HPDE6-E6E7 (cell line): ENCODE measurements around the gene PRSS16.
"Not testable (repeated sequence)": the region's sequence is repeated elsewhere in the genome, so short reads cannot be mapped to it uniquely, and the experiment has no call there.

ENCODE experiments used
- DNase-seq: peaks from one replicate; pipeline ENCODE4 v3.0.0; 2011; ENCODE audit warnings: missing footprints; ENCODE audit errors: extremely low spot score

The PRSS16 gene, protein sequence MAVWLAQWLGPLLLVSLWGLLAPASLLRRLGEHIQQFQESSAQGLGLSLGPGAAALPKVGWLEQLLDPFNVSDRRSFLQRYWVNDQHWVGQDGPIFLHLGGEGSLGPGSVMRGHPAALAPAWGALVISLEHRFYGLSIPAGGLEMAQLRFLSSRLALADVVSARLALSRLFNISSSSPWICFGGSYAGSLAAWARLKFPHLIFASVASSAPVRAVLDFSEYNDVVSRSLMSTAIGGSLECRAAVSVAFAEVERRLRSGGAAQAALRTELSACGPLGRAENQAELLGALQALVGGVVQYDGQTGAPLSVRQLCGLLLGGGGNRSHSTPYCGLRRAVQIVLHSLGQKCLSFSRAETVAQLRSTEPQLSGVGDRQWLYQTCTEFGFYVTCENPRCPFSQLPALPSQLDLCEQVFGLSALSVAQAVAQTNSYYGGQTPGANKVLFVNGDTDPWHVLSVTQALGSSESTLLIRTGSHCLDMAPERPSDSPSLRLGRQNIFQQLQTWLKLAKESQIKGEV

DNA sequence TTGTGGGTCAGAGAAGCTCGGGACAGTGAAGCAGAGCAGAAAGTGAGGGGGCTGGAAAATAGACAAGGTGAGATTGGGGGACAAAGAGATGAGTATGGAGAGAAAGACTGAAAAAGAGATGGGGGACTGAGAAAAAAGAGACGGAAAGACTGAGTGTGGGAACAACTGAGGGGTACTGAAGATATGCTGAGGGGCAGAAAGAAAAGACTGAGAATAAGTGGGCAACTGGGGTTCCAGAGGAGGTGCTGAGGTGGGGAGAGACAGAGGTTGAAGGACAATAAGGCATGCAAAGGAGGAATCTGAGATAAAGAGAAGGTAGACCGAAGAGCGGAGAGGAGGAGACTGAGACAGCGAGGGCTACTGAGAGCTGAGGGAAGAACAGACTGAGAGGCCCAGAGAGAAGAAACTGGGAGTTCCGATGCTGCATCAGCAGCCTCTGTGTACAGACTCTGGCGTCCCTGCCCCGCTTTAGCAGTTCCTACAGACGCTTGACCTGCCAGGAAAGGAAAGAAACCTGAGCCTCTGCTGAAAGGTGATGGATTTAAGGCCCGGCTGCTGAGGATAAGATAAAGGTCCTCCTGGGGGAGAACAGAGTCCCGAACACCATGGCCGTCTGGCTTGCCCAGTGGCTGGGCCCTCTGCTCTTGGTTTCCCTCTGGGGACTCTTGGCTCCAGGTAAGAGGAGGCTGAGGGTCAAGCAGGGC is at the start of gene PRSS16:
TSS of gene PRSS16 (plus strand) at position 569 of the 704 bp plus-strand sequence. CDS start at position 606, 37 bp downstream.
- no peak for DNase-seq

DNA sequence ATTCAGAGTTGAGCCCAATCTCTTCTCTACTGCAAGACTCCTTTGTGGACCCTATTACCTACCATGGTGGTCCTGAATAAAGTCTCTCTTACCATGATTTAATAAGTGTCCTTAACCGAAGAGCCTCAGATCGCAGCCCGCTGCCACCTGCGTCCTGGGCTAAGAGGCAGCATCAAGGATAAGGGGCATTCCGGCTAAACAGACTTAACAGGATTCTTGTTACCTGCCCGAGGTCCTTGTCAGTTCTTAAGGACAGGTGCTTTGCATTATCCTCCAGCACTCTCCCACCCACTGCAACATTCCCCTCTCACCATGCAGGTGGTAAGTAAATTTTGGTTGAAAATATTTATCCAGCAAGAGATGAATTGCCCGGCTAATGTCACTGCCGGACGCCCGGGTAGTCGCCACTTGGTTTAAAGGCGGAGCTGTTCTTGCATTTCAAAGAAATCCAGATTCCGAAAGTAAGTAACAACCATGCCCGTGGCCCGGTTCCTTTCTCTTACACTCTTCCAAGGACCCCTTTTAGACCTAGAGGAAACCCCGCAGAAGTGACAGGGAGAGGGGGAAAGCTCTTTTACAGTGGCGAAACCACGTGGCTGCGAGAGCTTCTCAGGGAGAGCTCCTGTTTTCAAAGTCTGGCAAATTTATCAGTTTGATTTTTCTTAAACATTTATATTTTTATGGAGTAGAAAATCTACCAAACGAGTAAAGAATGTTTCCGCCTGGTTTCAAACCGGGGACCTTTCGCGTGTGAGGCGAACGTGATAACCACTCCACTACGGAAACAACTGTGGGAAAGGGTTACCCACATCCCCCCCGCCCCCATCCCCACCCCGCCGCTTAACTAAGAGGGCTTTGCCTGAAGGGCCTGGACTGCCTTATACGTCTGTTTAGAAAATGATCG is 41.9 kb upstream of the PRSS16 start:
- DNase-seq = peak; percentile 32

DNA sequence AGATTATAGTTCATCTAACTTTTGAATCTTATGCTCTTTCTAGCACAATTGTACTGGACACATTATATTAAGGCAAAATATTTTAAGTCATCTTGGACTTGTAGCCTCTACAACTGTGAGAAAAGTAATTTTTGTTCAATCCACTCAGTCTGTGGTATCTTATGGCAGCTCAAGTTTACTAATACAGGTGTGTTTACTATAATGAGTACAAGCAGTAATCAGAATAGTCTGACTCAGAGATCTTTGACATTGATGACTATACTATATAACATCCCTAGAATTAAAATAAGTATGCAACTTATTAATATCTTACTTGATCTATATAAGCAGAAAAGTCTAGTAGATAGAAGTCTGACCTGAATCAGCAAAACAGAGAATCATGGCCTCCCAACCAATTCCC is 40.7 kb upstream of the PRSS16 start:
- no peak for DNase-seq

DNA sequence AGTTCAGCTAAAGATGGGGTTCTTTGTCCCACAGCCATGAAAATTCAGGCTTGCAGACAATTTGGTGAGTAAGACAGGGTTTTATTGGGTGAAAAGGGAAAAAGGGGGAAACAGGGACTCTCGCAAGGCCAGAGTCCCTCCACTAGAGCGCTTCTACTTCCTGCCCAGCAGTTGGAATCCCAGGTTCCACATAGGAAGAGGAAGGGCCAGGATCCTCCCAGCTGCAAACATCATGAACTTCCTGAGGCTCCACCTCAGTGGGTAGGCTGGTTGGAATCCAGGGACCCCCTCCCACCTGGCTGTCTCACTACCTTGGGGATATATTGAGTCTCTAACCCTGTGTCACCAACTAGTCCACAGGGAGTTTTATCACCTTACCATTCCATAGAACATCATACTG is 39.5 kb upstream of the PRSS16 start:
- DNase-seq = no peak

DNA sequence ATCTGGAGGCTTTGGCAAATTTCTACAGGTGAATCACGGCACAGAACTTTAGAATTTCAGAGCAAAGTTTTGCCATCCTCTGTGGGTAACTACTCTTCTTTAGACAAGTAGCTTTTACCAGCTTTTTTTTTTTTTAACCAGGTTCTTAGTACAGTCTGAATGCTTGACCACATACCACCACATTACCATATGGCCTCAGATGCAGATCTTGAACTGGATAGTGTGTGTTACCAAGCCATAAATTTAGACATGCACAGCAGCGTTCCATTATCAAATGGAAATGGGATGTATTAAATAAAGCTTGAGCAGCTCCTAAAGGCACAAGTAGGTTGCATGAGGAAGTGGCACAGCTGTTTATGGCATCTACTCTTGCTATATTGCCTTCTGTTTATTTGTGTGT is 38.3 kb upstream of the PRSS16 start:
- DNase-seq = no peak

DNA sequence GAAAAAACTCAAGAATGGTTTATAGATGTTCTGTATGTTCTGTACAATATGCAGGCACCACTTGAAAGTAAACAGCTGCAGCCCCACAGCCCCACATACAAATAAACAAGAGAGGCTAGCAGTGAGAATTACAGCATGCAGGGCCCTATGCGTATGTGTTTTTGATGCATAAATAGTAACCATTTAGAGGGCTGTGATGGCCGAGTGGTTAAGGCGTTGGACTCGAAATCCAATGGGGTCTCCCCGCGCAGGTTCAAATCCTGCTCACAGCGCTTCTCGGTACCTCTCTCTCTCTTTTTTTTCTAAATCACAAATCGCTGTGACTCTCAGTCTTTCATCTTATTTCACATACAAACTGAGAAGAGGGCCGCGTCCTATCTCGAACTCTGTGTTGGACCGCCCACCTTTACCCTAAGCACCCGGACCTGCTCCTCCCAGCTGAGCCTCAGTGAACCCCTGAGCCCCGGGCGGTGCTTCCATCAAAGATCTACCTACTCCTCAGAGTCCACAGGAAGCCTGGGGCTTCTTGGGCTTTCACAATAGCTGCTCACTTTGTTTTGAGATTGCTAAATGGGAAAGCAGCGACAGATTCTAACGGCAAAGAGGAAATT is 37.7 kb upstream of the PRSS16 start:
- peak; percentile 3 for DNase-seq

DNA sequence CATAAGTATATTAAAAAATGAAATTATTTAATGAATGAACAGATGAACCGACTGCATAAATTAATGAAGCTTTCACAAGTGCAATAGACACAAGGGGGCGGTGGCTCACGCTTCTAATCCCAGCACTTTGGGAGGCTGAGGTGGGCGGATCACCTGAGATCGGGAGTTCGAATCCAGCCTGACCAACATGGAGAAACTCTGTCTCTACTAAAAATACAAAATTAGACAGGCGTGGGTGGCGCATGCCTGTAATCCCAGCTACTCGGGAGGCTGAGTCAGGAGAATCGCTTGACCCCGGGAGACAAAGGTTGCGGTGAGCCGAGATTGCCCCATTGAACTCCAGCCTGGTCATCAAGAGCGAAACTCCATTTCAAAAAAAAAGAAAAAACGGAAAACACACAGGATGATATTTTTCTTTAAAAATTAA is 34.4 kb upstream of the PRSS16 start:
- not testable (repeated sequence) for DNase-seq

DNA sequence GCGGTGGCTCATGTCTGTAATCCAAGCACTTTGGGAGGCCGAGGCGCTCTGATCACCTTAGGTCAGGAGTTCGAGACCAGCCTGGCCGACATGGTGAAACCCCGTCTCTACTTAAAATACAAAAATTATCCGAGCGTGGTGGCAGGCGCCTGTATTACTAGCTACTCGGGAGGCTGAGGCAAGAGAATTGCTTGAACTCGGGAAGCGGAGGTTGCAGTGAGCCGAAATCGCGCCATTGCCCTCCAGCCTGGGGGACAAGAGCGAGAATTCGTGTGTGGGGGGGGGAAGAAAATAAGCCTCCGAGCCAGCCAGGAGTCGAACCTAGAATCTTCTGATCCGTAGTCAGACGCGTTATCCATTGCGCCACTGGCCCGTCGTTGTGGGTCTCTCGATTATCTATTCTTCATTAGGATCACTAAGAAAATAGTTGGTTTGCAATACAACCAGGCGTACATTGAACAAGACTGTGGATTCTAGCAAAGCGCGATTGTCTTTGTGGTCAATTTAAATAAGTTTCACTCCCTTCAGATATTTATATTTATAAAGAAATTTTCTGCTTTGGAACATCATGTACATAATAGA is 33.9 kb upstream of the PRSS16 start:
- no peak for DNase-seq

DNA sequence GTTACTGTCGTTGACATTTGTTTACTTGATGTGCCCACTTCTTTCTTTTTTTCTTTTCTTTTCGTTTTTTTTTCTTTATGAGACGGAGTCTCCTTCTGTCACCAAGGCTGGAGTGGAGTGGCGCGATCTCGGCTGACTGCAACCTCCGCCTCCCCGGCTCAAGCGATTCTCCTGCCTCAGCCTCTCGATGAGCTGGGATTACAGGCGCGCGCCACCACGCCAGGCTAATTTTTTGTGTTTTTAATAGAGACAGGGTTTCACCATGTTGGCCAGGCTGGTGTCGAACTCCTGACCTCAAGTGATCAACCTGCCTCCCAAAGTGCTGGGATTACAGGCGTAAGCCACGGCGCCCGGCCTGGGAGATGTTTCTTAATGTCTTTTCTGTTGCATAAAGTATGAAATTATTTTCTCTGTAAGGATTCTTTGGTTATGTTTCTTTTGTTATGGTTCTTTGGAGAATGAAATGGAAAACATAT is 33.3 kb upstream of the PRSS16 start:
- no peak for DNase-seq

DNA sequence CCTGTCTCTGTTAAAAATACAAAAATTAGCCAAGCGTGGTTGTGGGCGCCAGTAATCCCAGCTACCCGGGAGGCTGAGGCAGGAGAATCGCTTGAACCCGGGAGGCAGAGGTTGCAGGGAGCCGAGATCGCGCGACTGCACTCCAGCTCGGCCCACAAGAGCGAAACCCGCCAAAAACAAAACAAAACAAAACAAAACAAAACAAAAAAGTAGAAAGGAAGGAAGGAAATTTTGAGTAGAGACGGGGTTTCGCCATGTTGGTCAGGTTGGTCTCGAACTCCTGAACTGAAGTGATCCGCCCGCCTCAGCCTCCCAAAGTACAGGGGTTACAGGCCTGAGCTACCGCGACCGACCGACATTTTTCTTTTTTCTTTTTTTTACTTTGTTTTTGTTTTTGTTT is 30.6 kb upstream of the PRSS16 start:
- DNase-seq = no peak

DNA sequence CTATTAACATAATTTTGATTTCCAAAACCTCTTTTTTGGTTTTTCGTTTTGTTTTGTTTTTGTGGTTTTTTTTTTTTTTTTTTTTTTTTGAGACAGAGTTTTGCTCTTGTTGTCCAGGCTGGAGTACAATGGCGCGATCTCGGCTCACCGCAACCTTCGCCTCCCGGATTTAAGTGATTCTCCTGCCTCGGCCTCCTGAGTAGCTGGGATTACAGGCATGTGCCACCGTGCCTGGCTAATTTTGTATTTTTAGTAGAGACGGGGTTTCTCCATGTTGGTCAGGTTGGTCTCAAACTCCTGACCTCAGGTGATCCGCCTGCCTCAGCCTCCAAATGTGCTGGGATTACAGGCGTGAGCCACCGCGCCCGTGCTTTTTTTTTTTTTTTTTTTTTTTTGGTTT is 24.5 kb upstream of the PRSS16 start:
- not testable (repeated sequence) for DNase-seq

DNA sequence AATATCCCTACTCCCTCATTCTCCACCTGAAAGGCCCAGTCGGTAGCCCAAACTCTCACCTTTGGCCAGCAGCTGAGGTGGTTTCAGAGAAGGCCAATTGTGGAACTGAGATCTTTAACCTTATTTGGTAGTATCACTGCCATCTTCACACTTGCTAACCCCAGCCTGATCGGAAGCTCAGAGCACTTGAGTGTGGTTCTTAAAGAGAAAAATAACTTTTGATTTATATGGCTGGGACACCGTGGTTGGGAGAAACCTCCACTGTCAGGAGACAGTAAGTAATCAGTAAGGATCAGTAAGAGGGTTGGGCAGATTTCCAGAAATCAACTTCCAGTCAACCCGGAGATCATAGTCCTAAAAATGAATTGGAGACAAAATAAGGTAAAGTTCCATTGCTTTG is 22.8 kb upstream of the PRSS16 start:
- DNase-seq = no peak

DNA sequence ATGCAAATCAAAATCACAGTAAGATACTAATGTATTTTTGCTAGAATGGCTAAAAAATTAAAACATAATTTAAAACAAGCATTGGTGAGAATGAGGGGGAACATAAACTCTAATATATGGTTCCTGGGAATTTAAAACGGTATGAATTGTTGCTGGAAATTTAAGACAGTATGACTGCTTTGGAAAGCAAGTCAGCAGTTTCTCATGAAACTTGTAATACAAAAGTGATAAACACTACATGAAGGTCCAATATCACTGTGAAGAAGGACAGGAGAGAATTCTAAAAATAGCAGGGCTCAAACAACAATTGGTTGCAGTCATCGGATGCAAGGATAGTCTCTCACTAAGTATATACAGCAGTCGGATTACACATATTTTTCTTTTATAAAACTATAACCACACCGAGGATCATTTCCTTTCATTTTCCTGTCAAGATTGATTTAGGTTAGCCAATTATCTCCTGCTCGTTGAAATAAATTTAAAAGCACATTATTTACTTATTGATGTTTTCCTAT is 18.5 kb upstream of the PRSS16 start:
- no peak for DNase-seq

DNA sequence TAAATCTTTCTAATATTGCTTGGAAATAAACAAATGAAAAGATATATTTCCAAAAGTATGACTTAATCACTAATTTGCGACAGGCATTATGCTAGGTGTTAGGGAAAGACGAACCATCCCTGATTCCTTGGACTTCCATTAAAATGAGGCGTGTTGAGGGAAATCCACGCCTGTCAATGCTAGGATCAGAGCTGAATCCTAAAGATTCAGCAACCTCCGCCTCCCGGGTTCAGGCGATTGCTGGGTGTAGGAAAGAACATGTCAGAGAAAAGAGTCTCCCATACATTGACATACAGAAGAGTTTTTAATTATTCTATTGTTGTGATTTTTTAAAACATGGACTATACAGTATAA is 16.8 kb upstream of the PRSS16 start:
- no peak for DNase-seq

DNA sequence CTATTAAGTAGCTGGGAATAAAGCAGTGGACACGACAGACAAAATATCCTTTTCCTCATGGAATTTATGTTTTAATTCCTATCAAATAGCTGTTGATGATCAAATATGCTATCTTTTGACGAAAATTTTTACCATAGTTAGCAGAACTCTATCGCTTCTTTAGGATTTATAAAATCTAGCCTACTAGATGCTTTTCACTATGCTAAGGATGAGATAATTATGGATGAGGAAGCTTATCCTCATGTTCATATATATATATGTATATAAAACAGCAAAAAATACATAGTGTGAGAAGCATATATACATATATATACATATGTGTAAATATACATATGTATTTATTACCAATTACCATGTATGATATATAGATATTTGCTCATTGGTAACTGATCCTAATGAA is 12.9 kb upstream of the PRSS16 start:
- no peak for DNase-seq

DNA sequence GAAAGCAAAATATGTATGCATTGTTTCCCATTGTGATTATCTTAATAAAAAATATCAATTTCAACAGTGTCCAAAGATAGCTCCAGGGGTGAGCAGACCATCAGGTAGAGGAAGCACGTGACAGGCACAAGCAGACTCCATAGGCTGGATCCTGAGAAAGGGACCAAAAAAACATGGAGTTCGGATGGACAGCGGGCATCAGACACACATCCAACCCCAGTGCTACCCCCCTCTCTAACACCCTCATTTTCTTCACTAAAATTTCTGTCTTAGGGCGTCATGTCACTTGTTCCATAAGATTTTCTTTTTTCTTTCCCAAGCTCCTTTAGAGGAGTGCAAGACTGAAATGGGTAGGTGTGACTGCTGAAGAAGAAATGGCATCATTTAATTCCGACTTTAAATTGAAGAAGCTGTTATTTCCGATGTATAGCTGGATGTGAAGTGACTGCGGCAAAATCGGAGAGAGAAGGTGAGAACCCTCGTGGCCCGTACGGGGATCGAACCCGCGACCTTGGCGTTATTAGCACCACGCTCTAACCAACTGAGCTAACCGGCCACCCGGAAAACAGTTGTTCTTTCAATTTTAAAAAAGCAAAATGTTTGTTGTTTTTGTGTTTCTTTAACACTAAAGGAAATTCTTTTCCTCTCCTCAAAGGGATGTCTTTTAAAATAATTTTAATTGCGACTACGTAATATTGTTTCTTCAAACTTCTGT is 10.3 kb upstream of the PRSS16 start:
- DNase-seq = no peak

DNA sequence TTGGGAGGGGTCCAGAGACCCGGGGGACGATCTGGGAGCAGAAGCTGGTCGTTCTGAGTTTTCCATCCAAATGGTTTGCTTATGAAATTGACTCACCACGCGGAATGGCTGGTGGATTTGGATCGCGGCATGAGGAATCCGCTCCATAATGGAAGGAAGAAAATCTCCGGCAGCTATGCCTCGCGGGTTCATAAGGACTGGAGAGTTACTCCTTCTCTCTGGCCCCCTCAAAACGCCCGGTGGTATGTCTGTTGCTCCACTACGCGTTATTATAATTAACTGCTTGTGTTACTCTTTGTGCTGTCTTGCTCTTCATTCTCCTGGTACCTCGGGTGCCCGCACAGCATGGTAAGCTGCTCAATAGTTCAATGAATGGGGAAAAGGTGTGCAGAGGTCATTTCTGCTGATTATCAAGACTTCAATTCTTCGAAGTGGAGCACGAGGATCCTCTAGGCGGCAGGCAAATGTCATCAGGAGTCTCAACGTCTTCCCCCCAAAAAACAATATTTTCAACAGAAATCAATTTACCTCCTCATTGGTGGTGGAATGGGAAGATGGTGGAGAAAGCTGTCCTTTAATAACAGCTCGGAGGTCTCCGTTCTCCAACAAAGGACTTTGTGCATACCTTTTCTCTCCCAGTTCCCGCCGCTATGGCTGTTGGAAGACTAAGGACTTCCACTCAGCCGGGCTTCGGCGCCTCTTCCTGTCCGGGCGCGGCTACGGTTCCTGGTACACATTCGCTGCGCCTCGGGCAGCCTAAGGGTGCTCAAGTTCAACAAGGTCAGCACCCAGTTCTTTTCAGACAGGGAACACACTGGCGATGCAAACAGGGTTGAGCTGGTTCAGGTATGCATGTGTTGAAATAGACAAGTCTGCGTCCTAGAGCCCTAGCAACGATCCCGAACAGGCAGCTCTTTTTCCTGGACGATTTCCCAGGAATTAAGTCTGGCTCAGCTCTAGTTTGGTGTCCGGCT is 9.2 kb upstream of the PRSS16 start:
- no peak for DNase-seq

DNA sequence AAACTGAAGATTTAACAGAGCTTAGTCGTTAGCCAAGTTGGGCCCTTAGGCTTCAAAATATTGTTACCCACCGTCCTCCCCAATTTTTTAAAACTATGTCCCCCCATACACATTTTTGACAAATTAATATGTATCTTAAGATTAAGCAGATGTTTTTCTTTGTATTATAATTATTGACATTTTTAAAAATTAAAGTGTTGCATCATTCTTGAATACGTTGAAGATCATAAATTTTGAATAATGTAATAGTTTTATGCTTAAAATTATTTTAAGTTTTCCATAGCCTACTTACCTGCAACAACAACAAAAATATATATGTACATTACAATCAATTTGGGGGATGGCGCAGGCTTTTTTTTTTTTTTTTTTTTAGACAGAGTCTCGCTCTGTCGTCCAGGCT is 8.2 kb upstream of the PRSS16 start:
- DNase-seq = no peak

DNA sequence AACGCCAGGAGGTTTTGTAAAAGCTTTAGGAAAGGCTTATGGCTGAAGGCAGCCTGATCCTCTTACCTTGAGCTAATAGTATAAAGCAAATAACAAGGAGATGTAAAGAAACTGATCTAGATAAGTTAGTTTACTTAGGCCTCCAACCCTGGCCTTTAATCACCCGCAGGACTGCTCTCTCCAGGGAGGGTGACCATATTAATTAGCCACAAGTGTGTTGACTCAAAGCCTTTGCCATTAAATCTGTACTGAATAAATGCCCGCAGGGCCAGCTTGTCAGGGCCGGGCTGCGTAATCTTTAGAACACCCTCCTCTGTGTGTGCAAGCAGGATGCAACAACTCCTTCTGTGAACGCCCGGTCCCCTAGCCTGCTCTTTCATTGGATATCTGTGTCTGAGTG is 6.1 kb upstream of the PRSS16 start:
- no peak for DNase-seq
